IgD-negative memory B cell (primary cell): ENCODE results near the gene PTPN4. TPM values are rescaled to one million over a fixed set of nuclear protein-coding genes. Genes with fewer than 3 reads are reported as not detected.

ENCODE experiments used
- H3K27ac Mint-ChIP-seq, 3 donors: one replicate each; pipeline ENCODE4 v1.8.0; 2020 to 2022; ENCODE audit warnings: mild to moderate bottlenecking in 3 of 3, mixed read lengths in 3 of 3, moderate library complexity in 1 of 3
- H3K27me3 Mint-ChIP-seq: one replicate; pipeline ENCODE4 v1.8.0; 2021; ENCODE audit warnings: mixed read lengths
- H3K36me3 Mint-ChIP-seq: one replicate; pipeline ENCODE4 v1.8.0; 2020; ENCODE audit warnings: mild to moderate bottlenecking, mixed read lengths
- H3K4me1 Mint-ChIP-seq, 3 donors: one replicate each; pipeline ENCODE4 v1.8.0; 2020 to 2022; ENCODE audit warnings: mixed read lengths in 3 of 3, mild to moderate bottlenecking in 1 of 3
- H3K4me3 Mint-ChIP-seq, 4 donors: one replicate each; pipeline ENCODE4 v1.8.0; 2020 to 2022; ENCODE audit warnings: mild to moderate bottlenecking in 4 of 4, mixed read lengths in 4 of 4, moderate library complexity in 3 of 4
- H3K9me3 Mint-ChIP-seq, 3 donors: one replicate each; pipeline ENCODE4 v1.8.0; 2020 to 2021; ENCODE audit warnings: mixed read lengths in 3 of 3, mild to moderate bottlenecking in 1 of 3
- polyA plus RNA-seq: library from polyadenylated mRNA; unstranded; fragments of 300-500 nt; fragmentation: Illumina TruSeq; gene quantifications from one replicate; pipeline ENCODE4 v1.2.3, GENCODE V29; 2021

The PTPN4 gene
- polyA plus RNA-seq, 1 donor from 2014 or later = 21.4 TPM

GRCh38 chr2:119860924-119861323 is 101.2 kb downstream of the PTPN4 start:
- Mint-ChIP-seq H3K9me3 (no peaks in the 10 kb centered on the region), H3K27ac (peak overlapping the region in 1 of 3 donors; percentile 61), H3K36me3 (peaks cover 5% of the 10 kb centered on the region), H3K4me1 (peaks cover 14 to 32% (median 18%) of the 10 kb centered on the region in 3 donors), H3K27me3 (no peaks in the 10 kb centered on the region), H3K4me3 (no peak overlapping the region)

- Mint-ChIP-seq H3K4me1 (peaks cover 19 to 34% (median 23%) of the 10 kb centered on the region in 3 donors), H3K4me3 (no peak overlapping the region), H3K36me3 (peaks cover 5% of the 10 kb centered on the region), H3K9me3 (no peaks in the 10 kb centered on the region), H3K27ac (no peak overlapping the region), H3K27me3 (no peaks in the 10 kb centered on the region)
Observed at GRCh38 chr2:119862127-119862889, 102.6 kb downstream of the PTPN4 start.

- Mint-ChIP-seq H3K36me3 (peaks cover 7% of the 10 kb centered on the region), H3K27me3 (no peaks in the 10 kb centered on the region), H3K27ac (peak overlapping the region in 2 of 3 donors; percentile 2 to 46), H3K4me3 (peak overlapping the region in 1 of 4 donors; percentile 49), H3K9me3 (peaks cover 0 to 2% (median 0%) of the 10 kb centered on the region in 3 donors), H3K4me1 (peaks cover 21 to 34% (median 23%) of the 10 kb centered on the region in 3 donors)
Observed at GRCh38 chr2:119864318-119864717, 104.6 kb downstream of the PTPN4 start.

- Mint-ChIP-seq H3K27ac (no peak overlapping the region), H3K4me3 (no peak overlapping the region), H3K36me3 (peaks cover 13% of the 10 kb centered on the region), H3K27me3 (no peaks in the 10 kb centered on the region), H3K4me1 (peaks cover 12 to 15% (median 13%) of the 10 kb centered on the region in 3 donors), H3K9me3 (peaks cover 0 to 2% (median 0%) of the 10 kb centered on the region in 3 donors)
Observed at GRCh38 chr2:119871725-119872124, 112.0 kb downstream of the PTPN4 start.

DNA sequence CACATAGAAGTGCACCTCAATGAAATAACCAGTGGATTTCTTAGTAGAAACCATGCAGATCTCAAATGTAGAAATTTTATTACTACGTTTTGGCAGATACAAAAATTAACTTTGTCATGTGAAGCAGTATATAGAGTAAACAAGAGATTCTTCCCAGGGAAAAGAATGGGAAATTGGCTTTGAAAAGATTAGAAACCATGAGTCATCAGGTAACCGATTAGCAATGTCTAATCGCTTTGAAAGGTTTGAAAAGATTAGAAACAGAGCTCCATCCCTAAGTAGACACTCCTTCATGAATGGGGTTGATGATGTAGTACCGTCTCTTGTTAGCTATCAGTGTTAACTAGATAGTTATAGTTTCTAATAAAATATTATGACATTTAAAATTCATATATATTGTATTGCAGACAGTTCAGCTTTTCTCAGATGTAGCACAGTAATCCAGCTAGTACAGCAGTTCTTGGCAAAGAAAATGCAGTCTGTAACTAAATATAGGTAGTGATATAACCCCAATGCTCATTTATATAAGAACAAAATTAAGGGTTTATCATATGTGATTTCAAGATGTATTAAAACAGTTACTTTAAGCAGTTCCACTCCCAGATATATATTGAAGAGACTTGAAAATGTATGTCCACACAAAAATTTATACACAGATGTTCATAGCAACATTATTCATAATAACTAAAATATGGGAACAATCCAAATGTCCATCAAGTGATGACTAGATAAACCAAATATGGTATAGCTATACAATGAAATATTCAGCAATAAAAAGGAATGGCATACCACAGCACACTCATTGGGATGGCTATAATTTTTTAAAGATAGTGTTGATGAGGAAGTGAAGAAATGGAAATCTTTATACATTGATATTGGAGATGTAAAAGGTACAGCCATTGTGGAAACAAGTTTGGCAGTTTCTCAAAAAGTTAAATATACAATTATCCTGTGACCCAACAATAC is 113.9 kb downstream of the PTPN4 start:
- Mint-ChIP-seq H3K27me3 (no peaks in the 10 kb centered on the region), H3K27ac (no peak overlapping the region), H3K36me3 (peaks cover 13% of the 10 kb centered on the region), H3K4me1 (peaks cover 5 to 6% (median 5%) of the 10 kb centered on the region in 3 donors), H3K9me3 (no peaks in the 10 kb centered on the region), H3K4me3 (no peak overlapping the region)

GRCh38 chr2:119879502-119879901 is 119.8 kb downstream of the PTPN4 start:
- no peaks in the 10 kb centered on the region for H3K9me3 Mint-ChIP-seq
- H3K4me3 Mint-ChIP-seq = no peak overlapping the region
- H3K36me3 Mint-ChIP-seq = peaks cover 5% of the 10 kb centered on the region
- peaks cover 2 to 10% (median 5%) of the 10 kb centered on the region in 3 donors for H3K4me1 Mint-ChIP-seq
- no peaks in the 10 kb centered on the region for H3K27me3 Mint-ChIP-seq
- H3K27ac Mint-ChIP-seq = no peak overlapping the region

GRCh38 chr2:119888680-119889079 is 129.0 kb downstream of the PTPN4 start:
- H3K27ac Mint-ChIP-seq = no peak overlapping the region
- peaks cover 0 to 6% (median 3%) of the 10 kb centered on the region in 3 donors for H3K9me3 Mint-ChIP-seq
- H3K36me3 Mint-ChIP-seq = peaks cover 42% of the 10 kb centered on the region
- no peak overlapping the region for H3K4me3 Mint-ChIP-seq
- H3K4me1 Mint-ChIP-seq = peaks cover 0 to 1% (median 0%) of the 10 kb centered on the region in 3 donors
- no peaks in the 10 kb centered on the region for H3K27me3 Mint-ChIP-seq

GRCh38 chr2:119897736-119898395 is 138.1 kb downstream of the PTPN4 start:
- Mint-ChIP-seq H3K4me1 (no peaks in the 10 kb centered on the region), H3K27ac (no peak overlapping the region), H3K27me3 (no peaks in the 10 kb centered on the region), H3K4me3 (no peak overlapping the region), H3K9me3 (no peaks in the 10 kb centered on the region), H3K36me3 (peaks cover 28% of the 10 kb centered on the region)

DNA sequence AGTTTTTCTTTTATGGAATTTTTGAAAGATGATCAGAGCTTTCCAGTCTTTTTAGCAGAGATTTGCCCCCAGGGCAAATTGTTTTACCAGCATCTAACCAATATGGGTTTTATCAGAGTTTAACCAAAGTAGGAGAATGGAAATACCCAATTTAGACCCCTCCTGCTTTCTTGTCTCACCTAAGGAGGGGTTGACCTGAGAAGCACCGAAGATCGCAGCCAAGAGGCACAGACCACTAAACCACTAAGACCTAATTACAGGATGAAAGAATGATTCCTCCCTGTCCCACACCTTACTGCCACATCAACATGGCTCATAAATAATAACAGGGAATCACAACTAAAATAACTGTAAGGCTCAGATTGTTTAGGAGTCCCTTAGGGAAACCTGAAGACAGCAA is 141.3 kb downstream of the PTPN4 start:
- Mint-ChIP-seq H3K27me3 (no peaks in the 10 kb centered on the region), H3K4me3 (no peak overlapping the region), H3K36me3 (peaks cover 34% of the 10 kb centered on the region), H3K9me3 (peaks cover 0 to 6% (median 0%) of the 10 kb centered on the region in 3 donors), H3K4me1 (no peaks in the 10 kb centered on the region), H3K27ac (no peak overlapping the region)

DNA sequence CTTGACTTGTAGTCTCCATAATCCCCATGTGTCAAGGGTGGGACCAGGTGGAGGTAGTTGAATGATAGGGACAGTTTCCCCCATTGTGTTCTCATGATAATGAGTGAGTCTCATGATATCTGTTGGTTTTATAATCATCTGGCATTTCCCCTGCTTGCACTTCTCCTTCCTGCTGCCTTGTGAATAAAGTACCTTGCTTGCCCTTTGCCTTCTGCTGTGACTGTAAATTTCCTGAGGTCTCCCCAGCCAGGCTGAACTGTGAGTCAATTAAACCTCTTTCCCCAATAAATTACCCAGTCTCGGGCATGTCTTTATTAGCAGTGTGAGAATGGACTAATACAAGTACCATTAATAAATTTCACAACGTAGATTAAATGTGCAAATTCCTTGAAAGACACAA is 150.8 kb downstream of the PTPN4 start:
- Mint-ChIP-seq H3K9me3 (peaks cover 0 to 12% (median 3%) of the 10 kb centered on the region in 3 donors), H3K27ac (no peak overlapping the region), H3K4me1 (no peaks in the 10 kb centered on the region), H3K27me3 (no peaks in the 10 kb centered on the region), H3K4me3 (peak overlapping the region in 1 of 4 donors; percentile 63), H3K36me3 (peaks cover 20% of the 10 kb centered on the region)

- peaks cover 0 to 6% (median 2%) of the 10 kb centered on the region in 3 donors for H3K9me3 Mint-ChIP-seq
- H3K36me3 Mint-ChIP-seq = peaks cover 15% of the 10 kb centered on the region
- H3K27ac Mint-ChIP-seq = no peak overlapping the region
- no peaks in the 10 kb centered on the region for H3K4me1 Mint-ChIP-seq
- H3K27me3 Mint-ChIP-seq = no peaks in the 10 kb centered on the region
- no peak overlapping the region for H3K4me3 Mint-ChIP-seq
Observed at GRCh38 chr2:119914266-119914665, 154.5 kb downstream of the PTPN4 start.

DNA sequence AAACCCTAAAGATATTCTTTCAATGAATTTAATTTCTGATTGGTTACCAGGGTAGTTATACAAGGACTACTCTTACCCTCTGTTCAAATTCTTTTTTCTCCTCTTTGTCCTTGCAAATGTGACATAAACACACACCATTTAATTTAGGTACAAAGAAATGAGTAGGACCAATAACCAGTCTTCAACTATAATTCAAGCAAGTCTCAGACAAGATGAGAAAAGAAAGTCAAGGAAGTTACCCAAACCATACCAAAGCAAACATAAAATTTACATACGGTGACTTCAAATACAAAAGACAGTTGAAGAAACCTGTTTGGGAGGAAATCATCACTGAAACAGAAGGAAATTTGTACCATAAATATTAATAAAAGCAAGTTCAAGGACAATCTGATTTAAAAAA is 162.1 kb downstream of the PTPN4 start:
- no peak overlapping the region for H3K27ac Mint-ChIP-seq
- no peaks in the 10 kb centered on the region for H3K4me1 Mint-ChIP-seq
- H3K27me3 Mint-ChIP-seq = no peaks in the 10 kb centered on the region
- no peak overlapping the region for H3K4me3 Mint-ChIP-seq
- H3K9me3 Mint-ChIP-seq = no peaks in the 10 kb centered on the region
- peaks cover 4% of the 10 kb centered on the region for H3K36me3 Mint-ChIP-seq

DNA sequence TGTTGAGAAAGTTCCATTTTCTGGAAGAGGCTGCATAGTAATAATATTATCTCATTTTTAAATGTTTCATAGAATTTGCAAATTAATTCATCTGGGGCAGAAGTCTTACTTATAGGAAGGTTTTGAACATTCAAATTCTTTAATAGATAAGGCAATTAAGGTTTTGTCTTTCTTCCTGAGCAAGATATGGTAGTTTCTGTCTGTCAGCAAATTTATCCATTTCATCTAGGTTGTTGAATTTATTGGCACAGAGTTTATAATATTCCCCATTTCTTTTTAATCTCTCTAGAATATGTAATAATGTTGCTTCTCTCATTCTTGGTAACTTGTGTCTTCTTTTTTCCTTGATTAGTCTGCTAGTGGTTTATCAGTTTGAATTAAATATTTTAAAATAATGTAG is 163.0 kb downstream of the PTPN4 start:
- Mint-ChIP-seq H3K4me1 (no peaks in the 10 kb centered on the region), H3K4me3 (no peak overlapping the region), H3K36me3 (peaks cover 8% of the 10 kb centered on the region), H3K27me3 (no peaks in the 10 kb centered on the region), H3K27ac (no peak overlapping the region), H3K9me3 (no peaks in the 10 kb centered on the region)

GRCh38 chr2:119929537-119929936 is 169.8 kb downstream of the PTPN4 start:
- H3K4me3 Mint-ChIP-seq = peak overlapping the region in 2 of 4 donors; percentile 12 to 72
- peaks cover 16% of the 10 kb centered on the region for H3K36me3 Mint-ChIP-seq
- no peaks in the 10 kb centered on the region for H3K27me3 Mint-ChIP-seq
- peak overlapping the region in 1 of 3 donors; percentile 14 for H3K27ac Mint-ChIP-seq
- H3K4me1 Mint-ChIP-seq = peaks cover 0 to 2% (median 0%) of the 10 kb centered on the region in 3 donors
- no peaks in the 10 kb centered on the region for H3K9me3 Mint-ChIP-seq
